Ishikawa (cell line): ENCODE results near the gene VSTM2B.

Experiments
- CEBPB ChIP-seq: IDR thresholded peaks from 2 replicates; pipeline ENCODE4 v1.6.1; 2012
- CREB1 ChIP-seq: IDR thresholded peaks from 2 replicates; pipeline ENCODE4 v1.6.1; 2012; ENCODE audit warnings: low read depth
- EP300 ChIP-seq: IDR thresholded peaks from 2 replicates; pipeline ENCODE4 v1.6.1; 2012; ENCODE audit warnings: borderline replicate concordance
- MAX ChIP-seq: IDR thresholded peaks from 2 replicates; pipeline ENCODE4 v1.6.1; 2012
- RAD21 ChIP-seq: IDR thresholded peaks from 2 replicates; pipeline ENCODE4 v1.6.1; 2012; ENCODE audit warnings: low read depth
- REST ChIP-seq: IDR thresholded peaks from 2 replicates; pipeline ENCODE4 v1.6.1; 2012; ENCODE audit warnings: low read depth, mild to moderate bottlenecking
- TAF1 ChIP-seq: IDR thresholded peaks from 2 replicates; pipeline ENCODE4 v1.6.1; 2012; ENCODE audit warnings: low read depth, mild to moderate bottlenecking
- USF1 ChIP-seq: IDR thresholded peaks from 2 replicates; pipeline ENCODE4 v1.6.1; 2012
- YY1 ChIP-seq: IDR thresholded peaks from 2 replicates; pipeline ENCODE4 v1.6.1; 2012; ENCODE audit warnings: low read depth
- ZBTB7A ChIP-seq: IDR thresholded peaks from 2 replicates; pipeline ENCODE4 v1.6.1; 2012; ENCODE audit warnings: low read depth

GRCh38 chr19:29552454-29553280 lies 26.9 kb downstream of the VSTM2B start:
- no peak for TF ChIP-seq MAX
- no peak for TF ChIP-seq ZBTB7A
- no peak for TF ChIP-seq CREB1
- no peak for TF ChIP-seq CEBPB
- TF ChIP-seq EP300, result no peak
- no peak for TF ChIP-seq YY1
- TF ChIP-seq TAF1, result no peak
- TF ChIP-seq USF1, result no peak
- no peak for TF ChIP-seq RAD21
- TF ChIP-seq REST, result no peak
